ENCODE results near the gene SYCE3. TPM values are rescaled to one million over a fixed set of nuclear protein-coding genes. Genes with fewer than 3 reads are reported as not detected.

The SYCE3 gene
- total RNA-seq, 2 experiments from 2014 or later, result not detected

DNA sequence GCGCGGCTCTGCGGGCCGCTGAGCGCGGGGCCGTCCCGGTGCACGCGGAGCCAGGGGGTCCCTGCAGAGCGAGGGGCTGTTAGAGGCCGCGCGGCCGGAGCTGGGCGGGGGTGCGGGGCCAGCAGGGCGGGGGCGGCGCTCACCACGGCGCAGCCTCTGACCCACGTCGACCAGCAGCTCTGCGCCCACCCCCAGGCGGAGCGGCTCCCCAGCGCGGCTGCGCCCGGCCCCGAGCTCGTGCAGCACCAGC is 36.9 kb downstream of the SYCE3 start:
- Histone ChIP-seq H3K9me2 (ENCODE audit: insufficient read depth, low read length) (no peaks in the 10 kb centered on the region), H2AFZ (ENCODE audit: low read length) (peak overlapping the region; percentile 31; the same call in 1 of the 2 replicates), H3K4me2 (ENCODE audit: low read length) (peak overlapping the region; percentile 86), H3K27ac (ENCODE audit: low read depth, low read length, poor library complexity, severe bottlenecking) (peak overlapping the region; percentile 92), H3K36me3 (ENCODE audit: insufficient read depth, low read length) (peaks cover 43% of the 10 kb centered on the region), H3K4me1 (ENCODE audit: insufficient read depth, low read length, poor library complexity, severe bottlenecking) (peaks cover 27% of the 10 kb centered on the region), H3K4me3 (ENCODE audit: low read depth, low read length, poor library complexity, severe bottlenecking) (peak overlapping the region; percentile 77), H3K9me3 (ENCODE audit: low read length) (no peaks in the 10 kb centered on the region), H3K79me2 (ENCODE audit: insufficient read depth, low read depth, low read length) (peaks cover 4% of the 10 kb centered on the region; the same call in 1 of the 2 replicates), H4K20me1 (ENCODE audit: insufficient read depth, low read length) (no peaks in the 10 kb centered on the region)
- intact Hi-C loops (cut with micrococcal nuclease; ENCODE audit: unreplicated experiment), result loop anchor here (1.0 to 5.0 kb wide), 5 partner anchors 17 to 283 kb away; partner anchors contain the start of genes NCAPH2 and SYCE3
- no TSS peak for BruUV-seq (replicated peaks)
- no peak for TF ChIP-seq EZH2phosphoT487 (IDR thresholded peaks at IDR 0.05; ENCODE audit: borderline replicate concordance, low read depth, low read length)
- TF ChIP-seq, protein P1, sequence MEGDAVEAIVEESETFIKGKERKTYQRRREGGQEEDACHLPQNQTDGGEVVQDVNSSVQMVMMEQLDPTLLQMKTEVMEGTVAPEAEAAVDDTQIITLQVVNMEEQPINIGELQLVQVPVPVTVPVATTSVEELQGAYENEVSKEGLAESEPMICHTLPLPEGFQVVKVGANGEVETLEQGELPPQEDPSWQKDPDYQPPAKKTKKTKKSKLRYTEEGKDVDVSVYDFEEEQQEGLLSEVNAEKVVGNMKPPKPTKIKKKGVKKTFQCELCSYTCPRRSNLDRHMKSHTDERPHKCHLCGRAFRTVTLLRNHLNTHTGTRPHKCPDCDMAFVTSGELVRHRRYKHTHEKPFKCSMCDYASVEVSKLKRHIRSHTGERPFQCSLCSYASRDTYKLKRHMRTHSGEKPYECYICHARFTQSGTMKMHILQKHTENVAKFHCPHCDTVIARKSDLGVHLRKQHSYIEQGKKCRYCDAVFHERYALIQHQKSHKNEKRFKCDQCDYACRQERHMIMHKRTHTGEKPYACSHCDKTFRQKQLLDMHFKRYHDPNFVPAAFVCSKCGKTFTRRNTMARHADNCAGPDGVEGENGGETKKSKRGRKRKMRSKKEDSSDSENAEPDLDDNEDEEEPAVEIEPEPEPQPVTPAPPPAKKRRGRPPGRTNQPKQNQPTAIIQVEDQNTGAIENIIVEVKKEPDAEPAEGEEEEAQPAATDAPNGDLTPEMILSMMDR (conservative IDR thresholded peaks at IDR 0.05; ENCODE audit: low read length), result no peak; the same call in 1 of the 2 replicates
- ChIA-PET POLR2A (interaction anchor here (0.6 to 3.3 kb wide), 9 partner anchors 9 to 283 kb away, joined by 3 to 33 read pairs (median 4); partner anchors contain the start of genes LMF2 and NCAPH2), CTCF (ENCODE audit: unreplicated experiment) (interaction anchor here (0.5 to 1.6 kb wide), 10 partner anchors 13 to 273 kb away, joined by 3 to 9 read pairs (median 5); partner anchors contain the start of genes LMF2 and NCAPH2)
- DNase-seq (ENCODE audit: low spot score), result no peak

- BruUV-seq (replicated peaks), result no TSS peak
- Histone ChIP-seq H4K20me1 (ENCODE audit: insufficient read depth, low read length) (no peaks in the 10 kb centered on the region), H3K9me3 (ENCODE audit: low read length) (no peaks in the 10 kb centered on the region), H3K9me2 (ENCODE audit: insufficient read depth, low read length) (no peaks in the 10 kb centered on the region), H3K79me2 (ENCODE audit: insufficient read depth, low read depth, low read length) (peaks cover 4% of the 10 kb centered on the region; the same call in 1 of the 2 replicates), H2AFZ (ENCODE audit: low read length) (peak within 1 kb of the TSS; percentile 31; the same call in 1 of the 2 replicates), H3K27ac (ENCODE audit: low read depth, low read length, poor library complexity, severe bottlenecking) (peak within 1 kb of the TSS; percentile 92), H3K4me3 (ENCODE audit: low read depth, low read length, poor library complexity, severe bottlenecking) (peak within 1 kb of the TSS; percentile 77), H3K4me2 (ENCODE audit: low read length) (peak within 1 kb of the TSS; percentile 93), H3K36me3 (ENCODE audit: insufficient read depth, low read length) (peaks cover 48% of the 10 kb centered on the region), H3K4me1 (ENCODE audit: insufficient read depth, low read length, poor library complexity, severe bottlenecking) (peaks cover 22% of the 10 kb centered on the region)
- CTCF ChIA-PET (ENCODE audit: unreplicated experiment), result interaction anchor here (0.5 to 1.6 kb wide), 9 partner anchors 13 to 273 kb away, joined by 3 to 9 read pairs (median 5); partner anchors contain the start of genes LMF2 and NCAPH2
- intact Hi-C loops (cut with micrococcal nuclease; ENCODE audit: unreplicated experiment), result loop anchor here (1.0 to 5.0 kb wide), 3 partner anchors 17 to 283 kb away; partner anchors contain the start of gene NCAPH2
- TF ChIP-seq, protein P1 (conservative IDR thresholded peaks at IDR 0.05; ENCODE audit: low read length), result peak; percentile 56; the same call in 1 of the 2 replicates
- TF ChIP-seq EZH2phosphoT487 (IDR thresholded peaks at IDR 0.05; ENCODE audit: borderline replicate concordance, low read depth, low read length), result no peak
- DNase-seq (ENCODE audit: low spot score), result peak; percentile 99
- POLR2A ChIA-PET, result interaction anchor here (0.6 to 3.3 kb wide), 11 partner anchors 10 to 283 kb away, joined by 3 to 33 read pairs (median 4); partner anchors contain the start of genes LMF2 and NCAPH2
These were observed 37.4 kb downstream of the SYCE3 start, which contains the start of gene SCO2 for GRCh38 chr22:50525104-50525857. TSS of gene SCO2 (minus strand) at chr22:50525598. CDS start at chr22:50524411, 1,187 bp downstream.

Data from OCI-LY7 (cell line).